ENCODE data around the gene CDH16.

The CDH16 gene

GRCh38 chr16:66888647-66889615, 29.8 kb downstream of the CDH16 start:
- H3K36me3 ChIP-seq (replicated peaks), result peaks cover 18% of the 10 kb centered on the region
- DNase-seq, result no peak
- in situ Hi-C loops (cut with HindIII; ENCODE audit: low pct_ligation_motif_present, low sequenced_read_pairs), result no loop called here
- no peak overlapping the region for H3K4me3 ChIP-seq (ENCODE audit: low read depth, low read length)
- H3K27ac ChIP-seq, result no peak overlapping the region
- no peaks in the 10 kb centered on the region for H3K27me3 ChIP-seq (replicated peaks)
- TF ChIP-seq, protein P1, sequence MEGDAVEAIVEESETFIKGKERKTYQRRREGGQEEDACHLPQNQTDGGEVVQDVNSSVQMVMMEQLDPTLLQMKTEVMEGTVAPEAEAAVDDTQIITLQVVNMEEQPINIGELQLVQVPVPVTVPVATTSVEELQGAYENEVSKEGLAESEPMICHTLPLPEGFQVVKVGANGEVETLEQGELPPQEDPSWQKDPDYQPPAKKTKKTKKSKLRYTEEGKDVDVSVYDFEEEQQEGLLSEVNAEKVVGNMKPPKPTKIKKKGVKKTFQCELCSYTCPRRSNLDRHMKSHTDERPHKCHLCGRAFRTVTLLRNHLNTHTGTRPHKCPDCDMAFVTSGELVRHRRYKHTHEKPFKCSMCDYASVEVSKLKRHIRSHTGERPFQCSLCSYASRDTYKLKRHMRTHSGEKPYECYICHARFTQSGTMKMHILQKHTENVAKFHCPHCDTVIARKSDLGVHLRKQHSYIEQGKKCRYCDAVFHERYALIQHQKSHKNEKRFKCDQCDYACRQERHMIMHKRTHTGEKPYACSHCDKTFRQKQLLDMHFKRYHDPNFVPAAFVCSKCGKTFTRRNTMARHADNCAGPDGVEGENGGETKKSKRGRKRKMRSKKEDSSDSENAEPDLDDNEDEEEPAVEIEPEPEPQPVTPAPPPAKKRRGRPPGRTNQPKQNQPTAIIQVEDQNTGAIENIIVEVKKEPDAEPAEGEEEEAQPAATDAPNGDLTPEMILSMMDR (IDR thresholded peaks at IDR 0.05; ENCODE audit: low read depth, low read length, missing control alignments), result no peak

GRCh38 chr16:66886914-66887313, 31.8 kb downstream of the CDH16 start:
- TF ChIP-seq, protein P1 (IDR thresholded peaks at IDR 0.05; ENCODE audit: low read depth, low read length, missing control alignments), result no peak
- no peak for DNase-seq
- Histone ChIP-seq H3K4me3 (ENCODE audit: low read depth, low read length) (no peak overlapping the region), H3K27me3 (replicated peaks) (no peaks in the 10 kb centered on the region), H3K27ac (no peak overlapping the region), H3K36me3 (replicated peaks) (peaks cover 18% of the 10 kb centered on the region)
- in situ Hi-C loops (cut with HindIII; ENCODE audit: low pct_ligation_motif_present, low sequenced_read_pairs), result no loop called here

DNA sequence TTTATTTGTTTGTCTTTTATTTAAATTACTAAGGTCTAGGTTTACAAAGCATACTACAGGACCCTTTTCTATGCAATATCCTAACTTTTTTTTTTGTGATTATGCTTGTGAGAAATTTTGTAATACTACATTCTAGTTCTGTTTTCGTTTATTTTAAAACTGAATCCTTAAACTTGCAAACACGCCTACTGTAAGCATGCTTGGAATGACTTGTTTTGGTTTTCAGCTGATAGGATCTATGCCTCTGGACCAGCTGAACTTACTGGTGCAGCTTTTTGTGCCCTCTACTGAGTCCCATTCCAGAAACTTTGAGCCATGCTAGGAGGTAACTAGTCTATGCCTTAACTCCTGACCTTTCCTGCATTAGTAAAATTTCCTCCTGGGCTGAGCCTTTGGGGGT, 32.4 kb downstream of the CDH16 start:
- Histone ChIP-seq H3K4me3 (ENCODE audit: low read depth, low read length) (no peak overlapping the region), H3K27ac (no peak overlapping the region), H3K27me3 (replicated peaks) (no peaks in the 10 kb centered on the region), H3K36me3 (replicated peaks) (peaks cover 18% of the 10 kb centered on the region)
- in situ Hi-C loops (cut with HindIII; ENCODE audit: low pct_ligation_motif_present, low sequenced_read_pairs), result no loop called here
- TF ChIP-seq, protein P1 (IDR thresholded peaks at IDR 0.05; ENCODE audit: low read depth, low read length, missing control alignments), result no peak
- no peak for DNase-seq

DNA sequence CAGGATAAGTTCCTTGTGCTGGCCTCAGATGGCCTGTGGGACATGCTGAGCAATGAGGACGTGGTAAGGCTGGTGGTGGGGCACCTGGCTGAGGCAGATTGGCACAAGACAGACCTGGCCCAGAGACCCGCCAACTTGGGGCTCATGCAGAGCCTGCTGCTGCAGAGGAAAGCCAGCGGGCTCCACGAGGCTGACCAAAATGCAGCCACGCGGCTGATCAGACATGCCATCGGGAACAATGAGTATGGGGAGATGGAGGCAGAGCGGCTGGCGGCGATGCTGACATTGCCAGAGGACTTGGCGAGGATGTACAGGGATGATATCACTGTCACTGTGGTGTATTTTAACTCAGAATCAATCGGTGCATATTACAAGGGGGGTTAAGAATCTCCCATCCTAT, 33.2 kb downstream of the CDH16 start:
- no peak for DNase-seq
- in situ Hi-C loops (cut with HindIII; ENCODE audit: low pct_ligation_motif_present, low sequenced_read_pairs), result no loop called here
- TF ChIP-seq, protein P1 (IDR thresholded peaks at IDR 0.05; ENCODE audit: low read depth, low read length, missing control alignments), result no peak

GRCh38 chr16:66882702-66883101, 36.0 kb downstream of the CDH16 start:
- no peak overlapping the region for H3K4me3 ChIP-seq (ENCODE audit: low read depth, low read length)
- DNase-seq, result no peak
- no peaks in the 10 kb centered on the region for H3K27me3 ChIP-seq (replicated peaks)
- H3K36me3 ChIP-seq (replicated peaks), result peaks cover 18% of the 10 kb centered on the region
- TF ChIP-seq, protein P1 (IDR thresholded peaks at IDR 0.05; ENCODE audit: low read depth, low read length, missing control alignments), result no peak
- in situ Hi-C loops (cut with HindIII; ENCODE audit: low pct_ligation_motif_present, low sequenced_read_pairs), result no loop called here
- no peak overlapping the region for H3K27ac ChIP-seq

More for the DNA sequence above, 33.2 kb downstream of the CDH16 start:
- H3K36me3 ChIP-seq (replicated peaks), result peaks cover 18% of the 10 kb centered on the region
- H3K4me3 ChIP-seq (ENCODE audit: low read depth, low read length), result no peak overlapping the region
- no peaks in the 10 kb centered on the region for H3K27me3 ChIP-seq (replicated peaks)
- H3K27ac ChIP-seq, result no peak overlapping the region
